Stimulated activated CD8-positive, alpha-beta memory T cell treated with anti-CD3 and anti-CD28 coated beads, Interleukin-4, amount 100 ng/mL, for 4 hours (primary cell): ENCODE measurements around the gene FAM193A.
"Not testable (repeated sequence)": the region's sequence is repeated elsewhere in the genome, so short reads cannot be mapped to it uniquely, and the experiment has no call there.

Source experiments
- DNase-seq, 2 donors: peaks; one replicate each; pipeline ENCODE4 v3.0.0-alpha.2; 2020; ENCODE audit warnings: low read depth in 2 of 2, low spot score in 1 of 2

Gene FAM193A

GRCh38 chr4:2648159-2648814 lies 111.8 kb downstream of the FAM193A start:
- no peak for DNase-seq

DNA sequence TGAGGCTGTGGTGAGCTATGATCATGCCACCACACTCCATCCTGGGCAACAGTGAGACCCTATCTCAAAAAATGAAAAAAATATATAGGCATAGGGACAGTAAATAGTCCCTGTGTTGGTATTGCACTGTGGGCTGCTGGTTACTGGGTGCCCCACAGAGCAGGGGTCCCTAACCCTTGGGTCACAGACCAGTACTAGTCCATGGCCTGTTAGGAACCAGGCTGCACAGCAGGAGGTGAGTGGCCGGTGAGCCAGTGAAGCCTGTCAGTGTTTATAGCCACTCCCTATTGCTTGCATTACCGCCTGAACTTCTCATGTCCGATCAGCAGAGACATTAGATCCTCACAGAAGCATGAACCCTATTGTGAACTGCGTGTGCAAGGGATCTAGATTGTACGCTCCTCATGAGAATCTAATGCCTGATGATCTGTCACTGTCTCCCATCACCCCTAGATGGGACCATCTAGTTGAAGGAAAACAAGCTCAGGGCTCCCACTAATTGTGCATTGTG lies 113.2 kb downstream of the FAM193A start:
- no peak for DNase-seq

- no peak for DNase-seq
Observed at GRCh38 chr4:2650276-2650675, 113.8 kb downstream of the FAM193A start.

GRCh38 chr4:2651546-2651945 lies 115.1 kb downstream of the FAM193A start:
- DNase-seq = no peak

GRCh38 chr4:2651998-2652397 lies 115.6 kb downstream of the FAM193A start:
- DNase-seq = no peak

GRCh38 chr4:2652415-2653160 lies 116.1 kb downstream of the FAM193A start:
- DNase-seq = no peak

- DNase-seq = no peak
Observed at GRCh38 chr4:2660596-2661211, 124.3 kb downstream of the FAM193A start.

- no peak for DNase-seq
Observed at GRCh38 chr4:2662598-2662997, 126.2 kb downstream of the FAM193A start.

DNA sequence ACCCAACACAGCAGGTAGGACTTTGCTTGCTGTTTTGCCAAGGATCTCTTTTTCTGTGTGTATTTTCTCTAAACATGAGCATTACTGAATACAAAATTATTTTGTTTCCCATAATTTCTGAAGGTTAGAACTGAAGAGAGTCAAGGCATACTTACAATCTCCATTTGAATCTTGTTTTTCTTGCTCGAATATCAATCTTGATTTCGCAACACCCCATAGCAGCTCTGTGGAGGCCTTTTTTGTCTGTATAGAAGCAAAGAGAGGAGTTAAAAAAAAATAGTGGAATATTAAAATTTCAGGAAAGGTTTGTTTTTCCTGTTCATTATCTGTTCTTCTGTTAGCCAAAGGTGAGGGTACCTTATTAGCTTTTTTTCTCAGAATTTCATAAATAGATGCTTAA lies 126.8 kb downstream of the FAM193A start:
- DNase-seq = no peak

DNA sequence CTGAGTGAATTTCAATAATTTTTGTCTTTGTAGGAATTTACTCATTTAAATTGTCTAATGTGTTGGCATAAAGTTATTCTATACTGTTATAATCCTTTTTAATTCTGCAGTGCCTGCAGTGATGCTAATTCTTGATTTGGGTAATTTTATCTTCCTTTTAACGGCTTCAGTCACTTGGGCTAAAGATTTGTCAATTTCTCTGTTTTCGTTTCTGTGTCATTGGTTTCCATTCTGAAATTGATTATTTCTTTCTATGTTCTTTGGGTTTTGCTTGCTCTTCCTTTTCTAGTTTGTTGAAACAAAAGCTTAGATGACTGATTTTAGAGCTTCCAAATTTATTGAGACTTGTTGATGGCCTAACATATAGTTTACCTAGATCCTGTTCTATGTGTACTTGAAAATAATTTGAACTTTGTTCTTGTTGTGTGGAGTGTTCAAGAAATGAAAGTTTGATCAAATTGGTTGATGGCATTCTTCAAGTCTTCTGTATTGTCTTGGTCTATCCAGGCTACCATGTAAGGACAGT lies 130.3 kb downstream of the FAM193A start:
- no peak for DNase-seq

DNA sequence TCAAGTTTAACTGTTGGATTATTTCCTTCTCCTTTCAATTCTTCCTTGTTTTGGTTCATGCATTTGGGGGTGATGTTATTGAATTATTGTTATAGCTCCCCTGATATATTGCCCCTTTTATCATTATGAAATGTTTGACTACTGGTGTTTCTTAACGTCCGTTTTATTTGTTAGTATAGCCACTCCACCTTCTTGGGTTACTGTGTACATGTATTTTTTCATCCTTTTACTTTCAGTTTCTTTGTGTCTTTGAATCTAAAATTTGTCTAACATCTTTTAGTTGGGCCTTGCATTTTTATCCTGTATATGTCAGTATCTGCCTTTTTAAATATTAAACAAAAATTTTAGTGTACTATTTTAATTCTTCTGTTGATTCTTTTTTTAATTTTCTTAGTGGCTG lies 131.0 kb downstream of the FAM193A start:
- no peak for DNase-seq

DNA sequence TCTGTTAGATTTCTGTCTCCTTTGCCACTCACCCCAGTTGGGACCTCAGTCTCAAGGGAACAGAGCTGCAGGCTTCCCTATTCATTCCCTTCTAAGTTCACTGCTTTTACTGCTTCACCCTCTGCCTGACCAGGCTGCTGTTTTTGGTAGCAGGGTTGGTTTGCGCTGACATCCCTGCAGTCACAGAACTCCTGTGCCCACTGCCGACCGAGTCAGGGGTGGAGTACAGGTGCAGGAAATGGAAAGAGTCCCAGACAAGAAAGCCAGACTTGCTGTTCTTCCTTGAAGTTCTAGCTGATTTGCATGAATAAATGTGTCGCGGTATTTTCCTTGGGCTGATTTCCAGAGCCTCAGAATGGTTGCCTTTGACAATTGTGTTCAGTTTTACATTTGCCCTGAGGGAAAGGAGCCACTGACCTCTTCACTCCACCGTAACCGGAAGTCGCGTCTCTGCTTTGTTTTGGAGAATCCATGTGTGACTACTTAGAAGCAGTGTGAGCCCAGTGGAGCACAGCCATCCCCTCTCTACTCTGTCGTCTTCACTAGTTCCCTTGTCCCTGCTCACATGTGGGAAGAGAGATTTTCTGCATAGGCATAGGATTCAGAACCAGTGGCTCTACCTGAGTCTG lies 134.9 kb downstream of the FAM193A start:
- no peak for DNase-seq

- no peak for DNase-seq
Observed at GRCh38 chr4:2672082-2672481, 135.6 kb downstream of the FAM193A start.

GRCh38 chr4:2672700-2673099 lies 136.3 kb downstream of the FAM193A start:
- no peak for DNase-seq

DNA sequence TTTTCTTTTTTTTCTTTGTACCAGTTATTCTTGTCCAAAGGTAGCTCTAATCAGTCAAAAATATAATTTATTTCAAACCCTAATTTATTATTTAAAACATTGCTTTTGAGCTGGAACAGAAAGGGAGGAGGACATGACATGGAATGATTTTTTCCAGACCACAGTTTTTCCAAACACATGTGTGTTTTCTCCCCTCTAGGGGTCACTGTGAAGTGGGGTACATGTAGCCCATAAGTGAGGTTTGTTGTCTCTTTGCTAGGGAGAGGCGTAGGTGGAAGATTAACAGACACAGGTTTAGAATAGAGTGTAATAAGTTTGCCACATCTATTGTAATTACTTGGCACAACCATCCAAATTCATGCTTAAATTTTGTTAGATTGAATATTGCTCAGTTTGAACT lies 136.7 kb downstream of the FAM193A start:
- no peak for DNase-seq

GRCh38 chr4:2679762-2680161 lies 143.3 kb downstream of the FAM193A start:
- DNase-seq = not testable (repeated sequence)

DNA sequence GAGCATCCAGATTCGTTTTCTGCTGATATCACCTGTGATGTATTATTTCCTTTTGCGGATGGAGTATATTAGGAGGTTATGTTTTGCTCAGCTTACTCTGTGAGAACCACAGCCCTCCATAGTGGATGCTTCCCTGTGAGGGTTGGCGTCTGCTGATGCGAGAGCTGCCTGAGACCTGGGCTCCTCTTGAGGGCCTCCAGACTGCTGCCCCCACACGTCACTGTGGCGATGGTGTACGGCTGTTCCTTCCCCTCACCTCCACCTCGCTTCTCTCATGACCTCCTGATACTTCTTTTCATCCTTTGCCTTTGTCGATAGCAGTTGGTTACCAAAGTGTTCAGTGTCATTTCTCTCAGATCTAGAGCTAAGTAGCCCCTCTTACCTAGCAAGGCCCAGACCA lies 148.0 kb downstream of the FAM193A start:
- no peak for DNase-seq

DNA sequence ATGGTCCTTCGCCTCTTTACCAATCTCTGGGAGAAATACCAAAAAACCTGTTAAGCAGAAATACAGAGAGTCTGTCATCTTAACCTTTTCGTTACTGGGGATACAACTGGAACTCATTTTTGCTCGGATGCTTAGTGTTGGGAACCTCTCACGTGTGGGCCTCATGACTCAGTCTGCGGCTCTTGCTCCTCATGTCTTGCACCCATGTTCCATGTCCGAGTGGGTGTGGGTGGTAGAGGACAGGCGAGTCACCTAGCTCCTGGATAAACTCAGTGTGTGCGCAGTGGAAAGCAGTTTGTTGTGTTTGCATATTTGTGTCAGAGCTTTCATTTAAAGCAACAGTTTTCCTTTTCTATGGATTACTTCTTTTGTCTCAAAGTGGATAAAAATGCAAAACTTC lies 149.1 kb downstream of the FAM193A start:
- no peak for DNase-seq

GRCh38 chr4:2686379-2687265 lies 150.2 kb downstream of the FAM193A start:
- no peak for DNase-seq

- no peak for DNase-seq
Observed at GRCh38 chr4:2688281-2688680, 151.8 kb downstream of the FAM193A start.

DNA sequence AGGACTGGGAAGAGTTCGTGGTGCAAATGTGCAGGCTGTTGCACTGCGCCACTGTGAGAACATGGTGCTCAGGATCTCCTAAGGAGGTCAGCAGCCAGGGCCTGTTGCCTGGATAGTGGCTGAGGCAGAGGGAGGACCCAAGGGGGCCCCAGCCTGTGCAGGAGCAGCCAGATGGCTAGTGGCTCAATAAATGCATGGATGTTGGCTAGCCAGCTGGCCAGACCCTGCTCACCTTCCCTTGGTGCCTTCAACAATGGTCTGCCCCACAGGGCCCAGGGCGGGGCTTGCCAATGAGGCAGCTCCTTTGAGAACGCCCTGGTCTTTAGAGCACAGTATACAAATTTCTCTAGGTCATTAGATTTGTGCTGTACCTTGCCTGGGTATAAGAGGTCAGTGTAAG lies 152.2 kb downstream of the FAM193A start:
- no peak for DNase-seq
